ENCODE results near the gene PPP2R5E.

DNA sequence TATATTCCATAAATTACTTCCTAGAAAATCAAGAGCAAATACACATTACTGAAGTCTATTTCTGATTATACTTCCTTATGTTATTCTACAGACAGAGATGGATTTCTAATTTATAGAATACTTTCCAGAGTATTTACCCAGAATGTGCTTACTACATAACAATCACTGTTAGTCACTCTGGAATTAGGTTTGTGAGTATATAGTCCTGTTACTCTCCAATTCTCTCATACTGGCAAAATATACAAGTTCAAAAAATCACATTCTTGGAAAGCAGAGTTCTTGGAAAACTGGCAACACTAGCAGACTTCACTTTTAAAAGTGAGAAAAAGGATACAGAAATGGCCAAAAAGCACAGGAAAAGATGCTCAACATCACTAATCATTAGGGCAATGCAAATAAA, 7.3 kb downstream of the PPP2R5E start:
- TF ChIP-seq POLR2AphosphoS5 (IDR thresholded peaks at IDR 0.05; ENCODE audit: borderline replicate concordance, low read depth, low read length) (no peak), EZH2 (IDR thresholded peaks at IDR 0.05) (no peak)
